T follicular helper cell (primary cell): ENCODE data around the gene RCBTB2.

Source experiments
- DNase-seq: peaks from one replicate; pipeline ENCODE4 v3.0.0-alpha.2; 2020; ENCODE audit warnings: low read depth

RCBTB2 gene

DNA sequence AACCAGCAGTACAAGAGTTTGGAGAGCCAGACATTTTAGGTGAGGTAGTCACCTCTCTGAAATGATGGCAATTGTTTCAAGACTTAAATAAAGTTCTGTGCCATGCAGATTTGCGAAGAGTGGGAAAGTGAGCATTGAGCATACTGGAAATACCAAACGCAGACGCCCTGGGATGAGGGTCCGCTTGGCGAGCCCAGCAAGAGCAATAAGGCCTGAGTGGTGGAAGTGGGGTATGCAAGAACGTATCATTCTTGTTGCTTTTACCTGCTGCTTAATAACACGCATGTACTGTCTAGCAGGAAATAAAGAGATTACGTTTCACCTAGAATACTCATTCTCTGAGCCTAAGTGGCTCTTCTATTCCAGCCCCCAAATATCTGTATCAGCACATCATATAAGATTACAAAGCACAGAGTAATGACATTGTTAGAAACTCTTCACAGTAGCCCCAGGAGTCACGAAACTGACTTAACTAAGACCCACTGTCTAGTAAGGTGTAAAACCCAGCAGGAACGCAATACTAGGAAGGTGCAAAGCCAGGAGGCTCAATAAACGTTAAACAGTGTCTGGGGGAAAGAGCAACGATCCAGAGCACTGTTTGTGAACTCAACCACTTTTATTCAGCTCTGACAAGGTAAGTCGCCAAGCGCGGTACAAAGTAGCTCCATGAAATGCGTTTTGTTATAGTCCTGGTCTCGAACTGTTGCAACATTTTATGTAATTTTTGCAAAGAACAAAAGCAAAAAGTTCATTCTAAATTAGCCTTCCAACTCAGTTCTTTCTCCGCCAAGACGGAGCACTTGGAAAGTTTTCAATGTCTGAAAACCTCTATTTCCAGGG lies 1.2 kb downstream of the RCBTB2 start:
- DNase-seq: no peak

DNA sequence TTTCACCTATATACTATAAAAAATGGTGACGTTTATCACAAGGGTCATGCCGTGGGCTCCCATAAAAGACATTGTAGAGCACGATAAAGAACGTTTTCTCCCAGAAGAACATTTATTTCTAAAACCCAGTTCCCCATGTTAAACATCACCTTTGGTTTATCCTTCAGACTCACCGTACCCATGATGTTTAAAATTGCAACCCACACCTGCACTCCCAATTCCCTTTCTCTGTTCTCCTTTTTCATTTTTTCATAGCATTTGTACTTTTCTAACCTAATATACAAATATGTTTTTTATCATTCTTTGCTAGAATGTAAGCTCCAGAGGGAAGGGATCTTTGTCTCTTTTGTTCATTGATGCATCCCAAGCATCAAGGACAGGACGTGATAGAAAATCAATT lies 2.0 kb downstream of the RCBTB2 start:
- no peak for DNase-seq

DNA sequence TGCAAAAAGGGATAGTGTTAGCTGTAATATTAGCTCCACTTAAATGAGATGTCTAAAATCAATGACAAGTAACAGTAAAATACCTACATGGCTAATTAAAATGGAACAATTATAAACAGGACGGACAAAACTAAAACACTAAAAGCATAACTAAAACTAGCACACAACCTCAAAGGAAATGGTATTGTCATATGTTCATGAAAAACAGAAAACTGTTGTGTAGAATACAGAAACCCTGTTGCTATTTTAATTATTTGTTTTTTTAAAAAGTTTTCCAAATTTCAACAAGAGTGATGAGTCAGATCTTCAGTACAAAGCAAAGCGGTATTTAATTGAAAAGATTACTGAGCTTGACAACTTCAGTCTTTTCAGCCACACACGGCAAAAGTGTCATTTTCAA lies 4.2 kb downstream of the RCBTB2 start:
- no peak for DNase-seq

DNA sequence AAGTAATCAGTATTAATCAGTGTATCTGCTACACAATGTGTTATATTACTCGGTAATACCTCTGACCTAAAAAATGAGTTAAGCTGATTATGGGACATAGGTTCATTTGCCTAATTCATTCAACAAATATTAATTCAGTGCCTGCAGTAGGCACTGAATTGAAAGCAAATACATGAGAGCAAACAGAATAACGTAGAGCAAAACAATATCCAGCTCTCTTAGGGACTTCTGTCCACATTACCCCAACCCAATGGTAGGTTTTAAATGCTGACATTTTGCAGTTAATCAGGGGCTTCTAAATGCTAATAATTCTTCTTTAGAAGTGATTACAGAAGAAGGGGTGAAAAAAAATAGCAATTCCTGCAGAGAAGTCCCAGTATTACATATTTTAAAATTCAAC lies 4.9 kb downstream of the RCBTB2 start:
- no peak for DNase-seq

DNA sequence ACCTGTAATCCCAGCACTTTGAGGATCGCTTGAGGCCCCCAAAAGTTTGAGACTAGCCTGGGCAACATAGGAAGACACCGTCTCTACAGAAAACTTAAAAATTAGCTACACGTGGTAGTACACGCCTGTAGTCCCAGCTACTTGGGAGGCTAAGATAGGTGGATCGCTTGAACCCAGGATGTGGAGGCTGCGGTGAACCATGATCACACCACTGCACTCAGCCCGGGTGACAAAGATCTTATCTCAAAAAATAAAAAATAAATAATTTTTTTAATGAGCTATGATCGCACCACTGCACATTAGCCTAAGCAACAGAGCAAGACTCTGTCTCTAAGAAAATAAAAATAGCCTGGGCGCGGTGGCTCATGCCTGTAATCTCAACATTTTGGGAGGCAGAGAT lies 6.6 kb downstream of the RCBTB2 start:
- DNase-seq: no peak

DNA sequence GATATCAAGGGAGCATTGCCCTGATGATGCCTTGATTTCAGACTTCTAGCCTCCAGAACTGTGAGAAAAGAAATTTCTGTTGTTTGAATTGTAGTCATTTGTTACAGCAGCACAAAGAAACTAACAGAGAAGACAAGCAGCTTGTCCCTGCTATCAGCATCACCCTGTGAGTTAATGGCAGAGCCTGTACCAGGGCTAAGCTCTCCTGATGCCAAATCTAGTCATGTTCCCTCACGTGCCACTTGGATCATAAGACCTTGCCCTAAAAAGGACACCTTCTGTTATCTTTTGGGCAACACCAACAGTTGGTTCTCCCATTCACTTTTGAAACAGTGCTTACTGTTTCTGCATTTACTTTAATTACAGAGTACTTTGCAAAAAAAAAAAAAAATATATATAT lies 14.8 kb downstream of the RCBTB2 start:
- DNase-seq: no peak

DNA sequence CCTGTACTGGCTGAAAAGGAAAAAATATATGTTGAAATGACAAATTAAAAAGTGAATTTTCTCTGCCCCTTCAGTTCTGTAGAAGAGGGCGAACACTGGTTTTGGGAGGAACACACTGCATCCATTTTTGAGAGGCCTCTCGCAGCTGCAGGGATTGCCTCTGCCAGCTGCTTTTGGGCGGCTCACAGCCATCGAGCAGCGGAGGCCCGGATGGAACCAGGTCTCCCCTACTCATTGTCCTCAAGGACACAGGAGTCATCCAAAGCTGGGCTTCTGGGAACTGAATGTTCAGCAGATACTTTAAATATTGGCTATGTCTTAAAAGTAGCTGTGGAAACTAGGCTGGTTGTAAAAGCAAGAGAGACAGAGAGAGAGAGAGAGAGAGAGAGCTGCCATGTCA lies 17.1 kb downstream of the RCBTB2 start:
- DNase-seq: no peak

DNA sequence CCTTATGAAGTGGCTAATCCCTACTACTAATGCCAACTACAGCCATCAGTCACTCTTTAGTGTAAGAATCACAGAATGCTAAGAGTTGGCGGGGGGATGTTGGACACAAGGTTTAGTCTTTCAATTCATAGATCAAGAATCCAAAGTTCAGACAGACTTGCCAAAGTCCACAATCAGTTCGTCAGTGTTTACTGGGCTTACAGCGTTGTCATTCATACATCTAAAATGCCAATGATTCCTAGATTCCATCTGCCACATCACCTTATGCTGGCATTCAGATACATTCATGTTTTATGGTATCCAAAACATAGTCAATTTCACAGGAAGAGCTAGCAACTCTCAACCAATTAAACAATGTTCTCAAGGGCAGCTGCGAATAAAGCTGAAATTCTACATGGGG lies 18.1 kb downstream of the RCBTB2 start:
- DNase-seq: no peak

DNA sequence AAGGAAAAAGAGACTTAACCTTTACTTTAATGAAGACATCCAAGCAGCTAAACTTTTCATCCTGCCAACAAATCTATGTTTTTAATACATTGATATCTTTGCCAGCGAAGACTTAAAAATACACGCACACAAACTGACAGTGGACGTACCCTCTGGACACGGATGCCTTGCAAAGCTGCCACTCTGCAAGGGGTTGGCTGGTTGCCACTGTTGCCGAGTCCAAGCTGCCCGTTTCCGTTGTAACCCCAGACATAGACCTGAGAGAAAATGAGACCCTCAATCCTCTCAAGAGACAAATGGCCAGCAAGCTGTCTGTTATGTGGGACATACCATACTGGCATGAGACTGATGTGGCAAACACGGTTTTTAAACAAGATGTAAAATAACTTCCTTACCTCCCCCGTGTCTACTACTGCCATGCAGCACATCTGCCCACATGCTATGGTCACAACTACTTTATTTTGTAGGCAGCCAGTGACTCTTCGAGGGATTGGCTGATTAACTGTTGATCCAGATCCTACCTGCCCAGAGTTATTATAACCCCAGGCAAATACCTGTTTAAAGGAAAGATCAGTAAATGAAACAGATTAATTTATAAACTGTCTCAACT lies 21.2 kb downstream of the RCBTB2 start:
- DNase-seq: no peak

DNA sequence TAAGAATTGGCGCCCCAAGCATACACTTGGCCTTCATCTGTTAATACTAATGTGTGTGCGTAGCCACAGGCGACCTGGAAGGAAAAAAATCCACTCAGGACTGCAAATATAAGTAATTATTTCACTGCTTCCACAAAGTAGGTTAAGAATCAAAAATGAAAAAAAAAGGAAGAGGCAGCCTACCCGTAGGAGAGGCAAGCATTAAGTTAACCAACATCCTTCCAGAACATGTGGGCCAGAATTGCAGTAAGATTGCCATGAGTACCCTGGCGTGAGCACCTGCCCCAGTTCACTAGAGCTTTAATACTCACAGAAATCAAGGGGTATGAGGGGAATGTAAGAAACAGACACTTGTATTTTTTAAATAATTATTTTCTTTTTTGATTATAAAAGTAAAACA lies 22.2 kb downstream of the RCBTB2 start:
- DNase-seq: no peak

DNA sequence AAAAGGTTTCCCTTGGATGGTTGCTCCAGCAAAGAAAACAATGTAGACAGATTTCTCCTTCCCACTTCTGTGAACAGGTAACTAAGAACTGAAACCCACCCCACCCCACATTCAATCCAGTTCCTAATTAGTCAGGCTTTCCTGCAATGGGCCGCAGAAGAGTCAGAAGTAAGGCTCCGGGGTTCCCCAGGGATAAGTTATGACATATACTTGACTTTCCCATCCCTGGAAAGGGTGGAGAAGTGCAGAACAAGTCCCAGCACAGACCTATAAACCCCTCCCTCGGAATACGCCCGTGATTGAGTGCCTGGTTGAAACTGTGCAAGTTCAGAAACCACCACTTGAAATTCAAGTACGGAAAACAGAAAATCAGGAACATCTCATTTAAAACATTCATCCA lies 24.9 kb downstream of the RCBTB2 start:
- DNase-seq: no peak

DNA sequence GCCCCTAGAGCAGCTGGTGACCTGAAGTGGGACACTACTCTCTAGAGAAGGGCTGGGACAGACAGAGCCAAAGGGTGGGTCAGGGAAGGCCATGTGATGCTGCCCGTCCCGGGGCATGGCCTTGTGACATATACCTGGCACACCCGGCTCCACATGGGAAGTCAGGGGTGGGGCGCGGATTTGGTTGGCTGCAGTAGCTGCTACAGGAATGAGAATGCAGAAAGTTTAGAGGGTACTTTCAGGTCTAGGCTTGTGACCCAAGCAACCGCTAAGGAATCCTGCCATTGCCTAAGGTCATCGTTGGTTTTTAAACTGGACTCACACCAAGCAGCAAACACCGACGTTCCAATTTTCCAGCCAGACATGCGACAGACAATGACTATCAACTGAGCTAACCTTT lies 25.9 kb downstream of the RCBTB2 start:
- no peak for DNase-seq

DNA sequence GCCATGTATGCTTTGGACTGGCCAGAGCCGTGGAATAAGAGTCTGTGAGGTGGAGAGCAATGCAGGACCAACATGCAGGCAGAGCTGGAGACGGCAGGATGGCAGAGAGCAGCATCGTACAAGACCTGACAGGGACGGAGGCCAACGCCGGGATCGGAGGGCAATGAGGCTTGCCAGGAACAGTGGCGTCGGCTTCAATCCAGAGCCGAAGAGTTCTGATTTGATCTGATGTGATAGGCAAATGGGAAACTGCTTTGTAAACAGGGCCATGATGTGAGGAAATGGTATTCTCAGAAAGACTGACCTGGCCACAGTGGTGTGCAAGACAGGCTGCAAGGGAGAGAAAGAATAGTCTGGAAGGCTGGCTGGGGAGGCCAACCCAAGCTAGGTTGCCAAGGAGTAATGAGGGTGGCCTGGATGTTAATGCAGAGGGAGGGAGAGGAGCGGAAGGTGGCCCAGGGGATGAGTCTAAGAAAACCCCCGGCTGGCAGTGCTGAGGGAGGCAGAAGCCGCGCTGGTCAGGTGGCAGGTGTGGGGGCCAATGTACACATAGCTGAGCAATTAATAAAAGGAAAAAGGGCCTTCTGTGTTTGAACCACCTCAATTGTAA lies 26.7 kb downstream of the RCBTB2 start:
- DNase-seq: no peak

DNA sequence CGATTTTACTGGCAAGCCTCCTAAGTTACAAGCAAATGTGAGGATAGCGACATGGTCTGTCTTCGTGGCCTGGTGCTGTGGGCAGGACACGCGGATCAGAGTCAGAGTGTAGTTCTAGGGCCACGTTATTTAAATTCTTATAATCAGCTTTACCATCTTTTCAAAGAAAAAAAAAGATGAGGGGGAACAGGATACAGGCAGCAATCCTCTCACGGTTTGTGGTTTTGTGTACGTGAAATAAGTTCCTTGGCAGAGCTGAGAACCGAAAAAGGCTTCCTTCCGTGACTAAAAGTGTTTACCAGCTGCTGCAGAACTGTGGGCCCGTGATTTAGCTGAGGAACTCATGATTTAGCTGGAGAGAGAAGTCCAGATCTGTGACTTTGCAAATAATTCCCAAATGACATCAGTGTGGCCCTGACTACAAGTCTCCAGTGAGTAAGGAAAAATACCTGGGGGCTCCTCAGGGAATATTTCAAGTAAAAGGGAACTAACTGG lies 27.2 kb downstream of the RCBTB2 start:
- peak; percentile 30 for DNase-seq

DNA sequence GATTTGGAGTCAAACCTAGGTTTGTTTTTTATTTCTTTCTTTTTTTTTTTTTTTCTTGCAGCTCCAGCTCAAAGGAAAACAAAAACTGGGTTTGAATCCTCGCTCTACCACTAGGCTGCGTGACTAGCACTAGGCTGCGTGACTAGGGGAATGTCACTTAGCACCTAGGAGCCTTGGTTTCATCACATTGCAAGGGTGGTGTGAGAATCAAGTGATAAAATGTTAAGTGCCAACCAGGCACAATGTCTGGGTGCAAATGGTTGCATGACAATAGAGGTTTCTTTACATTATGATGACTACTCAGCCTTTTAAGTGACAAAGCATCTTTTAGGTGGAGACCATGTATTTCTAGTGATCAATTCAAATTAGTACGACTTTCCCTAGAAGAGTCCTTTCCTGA lies 27.9 kb downstream of the RCBTB2 start:
- DNase-seq: no peak

DNA sequence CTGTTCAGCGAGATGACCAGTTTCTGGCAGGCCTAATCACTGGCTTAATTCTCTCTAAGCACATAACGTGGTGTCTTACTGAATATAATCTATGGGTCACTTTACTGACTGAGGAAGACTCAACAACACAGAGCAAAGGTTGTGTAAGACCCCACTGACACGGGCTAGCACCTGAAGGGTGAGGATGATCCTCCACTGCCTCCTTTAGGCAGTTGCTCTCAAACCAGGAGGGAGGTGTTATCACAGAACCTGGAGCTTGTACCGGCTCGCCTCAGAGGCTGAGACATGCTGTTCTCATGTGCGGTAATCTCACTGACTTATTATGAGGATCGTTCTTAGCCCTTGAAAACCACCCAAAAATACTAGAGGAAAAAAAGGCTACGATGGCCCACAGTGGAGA lies 28.3 kb downstream of the RCBTB2 start:
- no peak for DNase-seq

DNA sequence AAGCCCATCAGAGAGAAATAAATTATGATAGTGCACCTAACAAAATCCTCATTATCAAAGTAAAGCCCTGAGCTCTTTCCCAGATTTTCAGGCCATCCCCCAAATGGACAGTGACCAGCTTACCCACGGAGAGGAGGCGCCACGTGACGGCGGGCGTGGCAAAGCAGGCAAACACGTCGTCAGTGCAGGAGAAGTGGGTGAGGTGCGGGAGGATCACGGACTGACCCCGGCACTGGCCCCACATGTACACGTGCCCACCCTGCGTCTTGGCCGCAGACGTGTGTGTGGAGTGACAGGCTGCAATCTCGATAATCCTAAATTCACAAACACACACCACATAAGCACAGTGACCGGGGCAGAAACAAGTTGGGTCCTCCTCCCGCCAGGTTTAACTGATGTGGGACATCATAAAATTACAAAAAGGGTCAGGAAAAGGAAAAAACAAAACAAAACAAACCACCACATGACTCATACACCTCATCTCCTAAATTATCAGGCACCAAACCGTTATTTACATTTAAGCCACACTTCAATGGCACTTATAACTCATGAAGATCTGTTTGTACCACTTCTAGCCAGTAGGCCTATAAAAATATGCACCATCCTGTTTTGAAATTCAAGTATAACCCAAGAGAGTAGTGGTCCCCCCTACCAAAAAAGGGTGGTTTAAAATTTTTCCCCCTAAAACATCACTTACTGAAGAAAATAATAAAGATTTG lies 30.1 kb downstream of the RCBTB2 start:
- no peak for DNase-seq

DNA sequence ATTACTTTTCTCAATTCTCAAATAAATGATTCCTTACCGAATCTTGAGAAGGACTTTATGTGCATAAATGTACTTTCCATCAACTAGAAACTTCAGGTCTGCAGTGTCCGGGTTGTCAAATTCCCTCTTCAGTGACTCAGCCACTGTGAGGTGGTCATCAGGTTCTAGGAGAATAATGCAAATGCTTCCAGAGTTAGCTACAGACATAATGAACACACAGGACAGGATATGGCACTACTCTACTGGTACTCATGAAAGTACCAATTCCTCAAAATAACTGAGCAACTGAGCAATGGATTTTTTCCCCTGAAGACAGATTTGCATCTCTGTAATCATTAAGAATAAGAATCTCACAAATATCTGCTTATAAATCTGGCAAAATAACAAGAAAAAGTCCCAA lies 31.2 kb downstream of the RCBTB2 start:
- no peak for DNase-seq

DNA sequence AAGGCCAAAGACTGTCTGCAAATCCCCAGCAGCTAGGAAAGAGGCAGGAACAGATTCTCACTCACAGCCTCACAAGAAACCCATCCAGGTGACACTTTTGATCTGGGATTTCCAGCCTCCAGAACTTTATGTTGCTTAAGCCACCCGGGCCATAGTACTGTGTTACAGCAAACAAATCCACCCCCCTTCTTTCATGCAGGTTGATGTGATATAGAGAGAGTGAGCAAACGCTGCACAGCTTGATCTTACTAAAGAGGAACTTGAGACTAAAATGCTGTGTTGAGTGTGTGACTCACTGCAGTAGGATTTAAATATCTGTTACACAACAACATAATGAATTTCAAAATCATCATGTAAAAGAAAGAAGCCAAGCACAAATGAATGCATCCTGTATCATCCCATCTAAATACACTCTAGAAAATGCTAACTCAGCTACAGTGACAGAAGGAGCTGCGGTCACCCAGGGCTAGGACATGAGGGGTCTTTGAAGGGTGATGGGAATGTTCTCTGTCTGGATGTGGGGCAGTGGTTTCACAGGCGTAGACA lies 32.2 kb downstream of the RCBTB2 start:
- no peak for DNase-seq

DNA sequence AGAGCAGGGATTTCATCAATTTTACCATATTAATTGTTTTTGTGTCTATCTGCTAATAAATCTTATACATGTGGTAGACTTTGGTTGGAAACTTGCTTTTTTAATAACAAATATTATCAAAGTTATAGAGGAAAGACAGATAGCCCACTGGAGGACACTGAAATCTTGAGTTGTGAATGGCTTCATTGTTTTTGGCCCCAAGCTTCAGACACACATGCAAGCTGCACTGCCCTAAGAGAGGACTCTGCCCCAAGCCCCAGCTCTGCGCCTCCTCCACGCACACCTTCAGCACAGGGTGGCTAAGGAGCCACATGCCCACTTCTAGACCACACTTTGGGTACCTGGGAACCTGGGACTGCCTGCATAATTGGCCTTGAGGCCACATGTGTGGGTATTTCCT lies 35.2 kb downstream of the RCBTB2 start:
- no peak for DNase-seq

DNA sequence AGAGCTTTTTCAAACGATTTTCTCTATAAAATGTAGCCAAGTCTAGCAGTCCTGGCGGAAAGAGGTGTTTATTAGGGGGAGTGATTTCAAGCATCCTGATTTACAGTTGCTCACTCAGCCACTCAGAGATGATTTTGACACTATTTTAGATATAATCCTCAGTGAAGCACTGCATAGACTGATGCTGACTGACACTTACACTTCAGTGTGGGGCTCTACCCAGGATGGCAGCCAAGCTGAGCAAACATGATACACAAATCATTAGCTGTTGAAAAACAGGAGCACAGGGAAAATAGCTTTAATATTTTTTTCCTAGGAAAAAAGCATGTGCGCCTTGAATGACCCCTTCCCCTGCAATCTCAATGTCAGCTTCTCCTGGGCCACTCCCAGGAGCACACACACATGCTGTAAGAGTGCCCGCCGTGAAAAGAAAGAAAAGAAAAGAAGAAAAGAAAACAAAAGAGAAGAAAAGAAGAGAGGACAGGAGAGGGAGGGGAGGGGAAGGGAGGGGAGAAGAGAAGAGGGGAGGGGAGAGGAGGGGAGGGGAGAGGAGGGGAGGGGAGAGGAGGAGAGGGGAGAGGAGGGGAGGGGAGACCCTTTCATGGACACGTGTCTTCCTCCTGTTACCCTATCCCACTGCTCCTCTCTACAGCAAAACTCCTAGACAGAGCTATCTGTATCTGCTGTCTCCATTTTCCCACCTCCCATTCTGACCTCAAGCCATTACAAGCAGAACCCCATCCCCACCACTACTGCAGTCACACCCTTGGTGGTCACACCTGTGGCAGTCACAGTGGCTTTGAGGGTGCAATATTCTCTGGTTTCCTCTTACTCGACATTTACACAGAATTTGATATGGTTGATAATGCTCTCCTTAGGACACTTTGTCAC lies 36.4 kb downstream of the RCBTB2 start:
- no peak for DNase-seq
